Measurements from ENCODE around the gene WWOX. TPM values are rescaled to one million over a fixed set of nuclear protein-coding genes. Genes with fewer than 3 reads are reported as not detected.

Gene WWOX
- total RNA-seq, 2 experiments from 2014 or later = 19.1 to 23.7 TPM

GRCh38 chr16:79130616-79131015, 1031.2 kb downstream of the WWOX start:
- Mint-ChIP-seq H3K4me3 (no peak overlapping the region), H3K27ac (no peak overlapping the region), H3K9me3 (no peaks in the 10 kb centered on the region), H3K36me3 (ENCODE audit: low read depth) (no peaks in the 10 kb centered on the region), H3K4me1 (ENCODE audit: low read depth) (no peaks in the 10 kb centered on the region), H3K27me3 (no peaks in the 10 kb centered on the region)
- TF ChIP-seq CTCF (IDR thresholded peaks at IDR 0.05) = no peak
- ChIA-PET CTCF (no interaction called here), POLR2A (no interaction called here)
- no peak for ATAC-seq
- DNase-seq = no peak
- intact Hi-C loops (cut with micrococcal nuclease) = no loop called here

- H3K9me3 Mint-ChIP-seq = no peaks in the 10 kb centered on the region
- H3K27me3 Mint-ChIP-seq = no peaks in the 10 kb centered on the region
- no peak for TF ChIP-seq CTCF (IDR thresholded peaks at IDR 0.05)
- CTCF ChIA-PET = interaction anchor here (1.3 kb wide), 1 partner anchor 30 kb away, joined by 3 read pairs; no protein-coding TSS in a partner anchor
- no peak for DNase-seq
- intact Hi-C loops (cut with micrococcal nuclease) = no loop called here
- no peak for ATAC-seq
- H3K36me3 Mint-ChIP-seq (ENCODE audit: low read depth) = no peaks in the 10 kb centered on the region
- H3K4me3 Mint-ChIP-seq = no peak overlapping the region
- no peaks in the 10 kb centered on the region for H3K4me1 Mint-ChIP-seq (ENCODE audit: low read depth)
- POLR2A ChIA-PET = no interaction called here
- H3K27ac Mint-ChIP-seq = no peak overlapping the region
Observed at GRCh38 chr16:79131321-79132075, 1032.0 kb downstream of the WWOX start.

GRCh38 chr16:79132701-79133100, 1033.2 kb downstream of the WWOX start:
- H3K36me3 Mint-ChIP-seq (ENCODE audit: low read depth) = no peaks in the 10 kb centered on the region
- TF ChIP-seq CTCF (IDR thresholded peaks at IDR 0.05) = no peak
- H3K9me3 Mint-ChIP-seq = no peaks in the 10 kb centered on the region
- DNase-seq = no peak
- POLR2A ChIA-PET = no interaction called here
- ATAC-seq = no peak
- no peaks in the 10 kb centered on the region for H3K4me1 Mint-ChIP-seq (ENCODE audit: low read depth)
- H3K27ac Mint-ChIP-seq = no peak overlapping the region
- intact Hi-C loops (cut with micrococcal nuclease) = no loop called here
- H3K4me3 Mint-ChIP-seq = no peak overlapping the region
- CTCF ChIA-PET = no interaction called here
- H3K27me3 Mint-ChIP-seq = no peaks in the 10 kb centered on the region

DNA sequence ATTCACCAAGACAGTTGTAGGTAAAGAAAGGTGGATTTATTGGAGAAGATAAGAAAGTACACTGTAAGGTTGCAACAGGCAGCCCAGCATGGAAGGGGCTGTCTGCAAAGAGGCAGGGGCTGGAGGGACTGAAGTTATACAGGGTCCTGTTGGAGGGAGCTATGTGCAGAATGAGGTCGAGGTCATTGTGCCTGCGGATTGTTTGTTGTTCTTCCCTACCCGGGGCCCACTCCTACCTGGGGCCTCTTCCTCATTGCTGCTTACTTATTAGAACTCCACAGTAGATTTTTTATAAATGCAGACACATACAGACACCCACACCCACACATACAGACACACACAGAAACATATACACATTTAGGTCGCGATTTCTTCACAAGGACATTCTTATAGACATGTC, 1034.8 kb downstream of the WWOX start:
- ChIA-PET POLR2A (no interaction called here), CTCF (no interaction called here)
- H3K36me3 Mint-ChIP-seq (ENCODE audit: low read depth) = no peaks in the 10 kb centered on the region
- no peak overlapping the region for H3K4me3 Mint-ChIP-seq
- TF ChIP-seq CTCF (IDR thresholded peaks at IDR 0.05) = no peak
- no peaks in the 10 kb centered on the region for H3K27me3 Mint-ChIP-seq
- no peak overlapping the region for H3K27ac Mint-ChIP-seq
- ATAC-seq (no peak), DNase-seq (no peak)
- intact Hi-C loops (cut with micrococcal nuclease) = no loop called here
- H3K9me3 Mint-ChIP-seq = no peaks in the 10 kb centered on the region
- no peaks in the 10 kb centered on the region for H3K4me1 Mint-ChIP-seq (ENCODE audit: low read depth)

GRCh38 chr16:79136955-79137354, 1037.5 kb downstream of the WWOX start:
- Mint-ChIP-seq H3K9me3 (no peaks in the 10 kb centered on the region), H3K27ac (no peak overlapping the region), H3K4me1 (ENCODE audit: low read depth) (no peaks in the 10 kb centered on the region), H3K27me3 (no peaks in the 10 kb centered on the region), H3K36me3 (ENCODE audit: low read depth) (no peaks in the 10 kb centered on the region), H3K4me3 (no peak overlapping the region)
- POLR2A ChIA-PET = interaction anchor here (0.6 kb wide), 1 partner anchor 263 kb away, joined by 3 read pairs; no protein-coding TSS in a partner anchor
- intact Hi-C loops (cut with micrococcal nuclease) = no loop called here
- no peak for TF ChIP-seq CTCF (IDR thresholded peaks at IDR 0.05)
- no peak for ATAC-seq
- CTCF ChIA-PET = interaction anchor here (0.7 to 1.2 kb wide), 3 partner anchors 9 to 14 kb away, joined by 3 read pairs; no protein-coding TSS in a partner anchor
- DNase-seq = no peak

Measured in activated CD8-positive, alpha-beta T cell treated with anti-CD3 and anti-CD28 coated beads for 36 hours (primary cell).